ENCODE results near the gene GNG3.
A peak's percentile ranks its signal among the peaks of the same experiment; 100 is the strongest.
"Not testable (repeated sequence)": the region's sequence is repeated elsewhere in the genome, so short reads cannot be mapped to it uniquely, and the experiment has no call there.

Gene GNG3

DNA sequence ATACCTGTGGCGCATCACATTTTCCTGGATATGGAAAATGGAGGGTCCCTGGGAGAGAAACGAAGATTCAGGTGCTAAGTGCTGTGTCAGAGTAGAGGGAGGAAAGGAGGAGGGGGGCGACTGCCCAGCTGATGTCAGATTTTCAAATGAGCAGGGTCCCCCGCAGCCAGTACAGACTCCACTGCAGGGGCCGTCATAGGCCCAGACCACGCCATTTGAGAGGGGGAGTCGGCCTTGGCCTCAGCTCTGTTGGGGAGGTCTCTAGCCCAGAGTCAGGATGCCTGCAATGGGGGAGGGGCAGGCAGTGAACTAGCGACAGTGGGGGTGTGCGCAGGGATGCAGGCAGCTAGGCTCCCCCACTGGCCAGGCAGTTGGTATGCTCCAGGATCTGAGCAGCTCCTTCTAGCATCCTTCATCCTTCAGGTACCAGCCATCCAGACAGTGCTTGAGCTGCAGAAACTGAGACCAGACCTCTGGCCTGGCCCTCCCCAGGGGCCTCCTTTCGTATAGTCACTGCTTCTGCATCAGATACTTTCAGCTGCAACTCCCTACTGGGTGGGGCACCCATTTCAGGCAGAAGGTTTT lies at the start of gene GNG3, which contains the start of gene BSCL2:
GNG3 (plus strand) TSS at position 400 of the 585 bp plus-strand sequence. CDS start 620 bp downstream, outside the sequence.
BSCL2 (minus strand) TSS at position 148 of the 585 bp plus-strand sequence. CDS start 229 bp downstream, outside the sequence.
- no peak for DNase-seq

- peak; percentile 53 for DNase-seq
These were observed 42.9 kb upstream of the GNG3 start for GRCh38 chr11:62664405-62665074.

- DNase-seq, result peak; percentile 96
These were observed 42.3 kb upstream of the GNG3 start, which contains the start of the genes C11orf98 and CSKMT for GRCh38 chr11:62665075-62665598. Gene C11orf98 (minus strand): TSS chr11:62665210. CDS start chr11:62665169, 41 bp downstream. Gene CSKMT (plus strand): TSS chr11:62665312. CDS start chr11:62665880, 568 bp downstream.

GRCh38 chr11:62665599-62666258 lies 41.7 kb upstream of the GNG3 start:
- peak; percentile 81 for DNase-seq

GRCh38 chr11:62666259-62666926 lies 41.1 kb upstream of the GNG3 start:
- DNase-seq, result no peak

- no peak for DNase-seq
These were observed 40.0 kb upstream of the GNG3 start for GRCh38 chr11:62667460-62667859.

- no peak for DNase-seq
These were observed 37.9 kb upstream of the GNG3 start for GRCh38 chr11:62669420-62670161.

DNA sequence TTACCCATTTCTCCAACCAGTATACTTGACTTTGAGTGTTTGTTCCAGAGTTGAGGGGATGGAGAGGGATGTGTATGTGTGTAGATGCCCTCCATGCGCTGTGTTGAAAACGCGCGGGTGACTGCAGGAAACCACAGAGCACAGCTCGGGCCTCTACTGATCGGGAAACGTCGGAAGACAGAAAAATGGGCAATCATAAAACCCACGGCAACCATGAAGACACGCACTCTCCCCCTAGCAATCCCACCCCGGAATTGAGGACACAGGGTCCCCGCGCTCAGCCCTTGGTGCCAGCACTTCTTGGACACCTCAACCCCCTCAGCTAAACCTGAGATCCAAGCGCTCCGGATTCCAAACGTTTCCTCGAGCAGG lies 36.3 kb upstream of the GNG3 start:
- no peak for DNase-seq

DNA sequence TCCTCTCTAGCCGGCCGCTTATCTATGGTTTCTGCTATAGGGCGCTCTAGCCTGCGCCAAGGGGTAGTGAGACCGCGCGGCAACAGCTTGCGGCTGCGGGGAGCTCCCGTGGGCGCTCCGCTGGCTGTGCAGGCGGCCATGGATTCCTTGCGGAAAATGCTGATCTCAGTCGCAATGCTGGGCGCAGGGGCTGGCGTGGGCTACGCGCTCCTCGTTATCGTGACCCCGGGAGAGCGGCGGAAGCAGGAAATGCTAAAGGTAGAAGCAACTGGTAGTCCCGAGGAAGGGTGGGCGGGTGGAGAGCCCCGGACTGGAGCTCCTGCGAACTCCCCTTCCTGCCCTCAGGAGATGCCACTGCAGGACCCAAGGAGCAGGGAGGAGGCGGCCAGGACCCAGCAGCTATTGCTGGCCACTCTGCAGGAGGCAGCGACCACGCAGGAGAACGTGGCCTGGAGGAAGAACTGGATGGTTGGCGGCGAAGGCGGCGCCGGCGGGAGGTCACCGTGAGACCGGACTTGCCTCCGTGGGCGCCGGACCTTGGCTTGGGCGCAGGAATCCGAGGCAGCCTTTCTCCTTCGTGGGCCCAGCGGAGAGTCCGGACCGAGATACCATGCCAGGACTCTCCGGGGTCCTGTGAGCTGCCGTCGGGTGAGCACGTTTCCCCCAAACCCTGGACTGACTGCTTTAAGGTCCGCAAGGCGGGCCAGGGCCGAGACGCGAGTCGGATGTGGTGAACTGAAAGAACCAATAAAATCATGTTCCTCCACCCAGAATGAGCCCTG lies 35.7 kb upstream of the GNG3 start, which contains the start of the genes LBHD1 and UQCC3:
LBHD1 (minus strand) TSS at position 660 of the 782 bp plus-strand sequence. CDS start 2,236 bp downstream, outside the sequence.
UQCC3 (plus strand) TSS at position 66 of the 782 bp plus-strand sequence; CDS start at position 139, 73 bp downstream.
- peak; percentile 71 for DNase-seq

DNA sequence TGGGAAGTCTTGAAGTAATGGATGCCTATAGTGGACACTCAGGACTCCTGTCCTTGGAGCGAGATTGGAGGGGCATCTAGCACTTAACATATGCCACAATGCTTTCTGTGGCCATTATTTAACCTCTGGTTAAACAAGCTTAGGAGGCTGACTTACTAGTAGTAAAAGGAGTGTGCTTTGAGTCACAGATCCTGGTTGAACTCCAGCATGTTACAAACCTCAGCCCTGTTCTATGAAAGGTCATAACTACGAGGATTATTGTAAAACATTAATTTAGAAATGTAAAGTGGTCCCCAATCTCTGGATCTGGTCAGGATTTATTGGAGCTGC lies 34.3 kb upstream of the GNG3 start:
- DNase-seq, result no peak

DNA sequence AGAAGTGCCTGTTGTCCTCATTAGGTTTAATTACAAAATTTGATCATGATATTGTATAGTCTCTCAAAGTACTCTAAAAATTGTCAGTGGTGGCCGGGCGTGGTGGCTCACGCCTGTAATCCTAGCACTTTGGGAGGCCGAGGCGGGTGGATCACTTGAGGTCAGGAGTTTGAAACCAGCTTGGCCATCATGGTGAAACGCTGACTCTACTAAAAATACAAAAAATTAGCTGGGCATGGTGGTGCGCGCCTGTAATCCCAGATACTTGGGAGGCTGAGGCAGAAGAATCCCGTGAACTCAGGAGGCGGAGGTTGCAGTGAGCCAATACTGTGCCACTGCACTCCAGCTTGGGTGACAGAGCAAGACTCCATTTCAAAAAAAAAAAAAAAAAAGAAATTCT lies 32.1 kb upstream of the GNG3 start:
- DNase-seq, result not testable (repeated sequence)

DNA sequence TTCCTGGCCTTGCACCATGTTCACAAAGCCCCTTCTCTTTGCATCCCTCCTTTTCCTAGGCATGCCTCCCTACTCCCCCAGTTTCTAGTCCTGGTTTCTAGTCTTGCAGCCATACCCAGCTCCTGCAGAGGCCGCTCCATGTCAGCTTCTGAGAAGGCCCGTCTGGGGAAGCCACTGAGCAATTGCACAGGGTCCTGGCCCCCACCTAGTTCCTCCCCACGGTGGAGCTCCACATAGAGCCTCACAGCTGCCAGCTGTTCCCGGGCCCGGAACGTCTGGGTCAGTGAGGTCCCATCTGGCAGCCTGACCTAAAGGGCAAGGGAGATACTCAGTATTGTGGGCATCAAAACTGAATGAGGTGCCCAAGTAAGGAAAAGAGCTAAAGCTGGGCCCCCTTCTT lies 30.8 kb upstream of the GNG3 start:
- DNase-seq, result no peak

GRCh38 chr11:62677156-62677555 lies 30.3 kb upstream of the GNG3 start:
- DNase-seq, result no peak

DNA sequence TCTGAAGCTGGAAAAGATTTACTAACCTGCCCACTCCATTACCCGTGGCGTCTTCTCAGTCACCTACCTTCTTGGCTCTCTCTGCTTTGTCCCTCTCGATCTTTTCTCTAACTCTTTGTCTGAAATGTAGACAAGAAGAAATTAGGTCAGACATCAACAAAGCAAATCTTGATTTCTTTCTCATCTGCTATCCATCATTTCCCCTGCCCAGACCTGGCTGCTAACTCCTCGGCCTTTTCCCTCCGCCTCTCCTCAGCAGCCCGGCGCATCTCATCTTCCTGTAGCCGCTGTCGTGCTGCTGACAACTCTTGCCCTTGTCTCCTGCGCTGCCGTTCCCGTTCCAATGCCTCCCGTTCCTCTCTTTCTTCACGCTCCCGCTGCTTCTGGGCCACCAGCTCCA lies 29.8 kb upstream of the GNG3 start:
- DNase-seq, result no peak

DNA sequence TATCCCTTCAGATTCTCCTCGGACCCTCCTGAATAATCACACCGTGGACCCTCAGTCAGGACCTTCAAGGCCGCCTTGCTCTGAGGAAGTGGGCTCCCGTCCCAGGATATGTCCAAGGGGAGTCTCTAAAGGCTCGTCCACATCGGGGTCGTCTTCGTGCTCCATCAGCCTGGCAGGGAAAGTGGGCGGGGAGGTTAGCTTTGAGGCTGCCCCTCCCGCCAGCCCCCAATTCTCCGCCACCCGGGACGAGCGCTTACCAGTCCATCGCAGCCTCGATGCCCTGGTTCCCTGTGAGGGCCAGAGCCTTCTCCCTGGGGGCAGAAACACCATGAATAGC lies 29.1 kb upstream of the GNG3 start:
- DNase-seq, result no peak

DNA sequence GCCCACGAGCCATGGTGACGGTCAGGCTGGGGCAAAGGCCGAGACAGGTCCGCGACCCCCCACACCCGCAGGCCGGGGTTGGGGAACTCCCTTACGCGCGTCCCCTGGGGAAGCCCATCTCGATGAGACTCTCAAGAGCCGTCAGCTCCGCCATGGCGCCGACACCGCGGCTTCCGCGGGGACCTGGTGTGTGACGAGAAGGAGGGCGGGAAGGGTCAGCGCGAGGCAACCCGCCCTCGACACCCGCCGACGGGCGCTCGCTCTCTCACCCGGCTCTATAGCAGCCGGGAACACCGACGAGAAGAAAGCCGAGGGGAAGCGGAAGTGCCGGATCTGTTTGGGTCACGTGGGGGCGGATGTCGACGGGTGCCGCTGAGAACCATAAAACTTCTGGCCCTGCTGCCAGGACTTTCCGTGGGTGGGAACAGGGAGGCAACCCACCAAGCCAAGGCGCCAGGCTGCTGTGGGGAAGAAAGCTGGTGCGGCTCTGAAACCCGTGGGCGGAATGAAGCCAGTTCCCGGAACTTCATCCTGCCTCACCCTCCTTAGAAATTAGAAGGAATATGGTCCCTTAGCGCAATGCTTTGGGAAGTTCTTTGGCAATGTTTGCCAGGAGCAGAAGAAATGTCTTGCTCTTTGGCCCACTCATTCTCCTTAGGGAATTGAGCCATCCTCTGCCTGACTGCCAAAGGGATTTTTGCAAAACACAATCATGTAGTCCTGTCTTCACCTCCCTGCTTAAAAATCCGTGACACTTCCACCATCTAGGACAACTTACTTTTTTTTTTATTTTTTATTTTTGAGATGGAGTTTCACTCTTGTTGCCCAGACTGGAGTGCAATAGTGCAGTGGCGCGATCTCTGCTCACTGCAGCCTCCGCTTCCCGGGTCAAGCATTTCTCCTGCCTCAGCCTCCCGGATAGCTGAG lies 28.4 kb upstream of the GNG3 start, which contains the start of gene UBXN1:
UBXN1 (minus strand) TSS at position 304 of the 927 bp plus-strand sequence; CDS start at position 154, 150 bp downstream.
- peak; percentile 82 for DNase-seq

GRCh38 chr11:62680825-62681240 lies 26.6 kb upstream of the GNG3 start:
- DNase-seq, result no peak

DNA sequence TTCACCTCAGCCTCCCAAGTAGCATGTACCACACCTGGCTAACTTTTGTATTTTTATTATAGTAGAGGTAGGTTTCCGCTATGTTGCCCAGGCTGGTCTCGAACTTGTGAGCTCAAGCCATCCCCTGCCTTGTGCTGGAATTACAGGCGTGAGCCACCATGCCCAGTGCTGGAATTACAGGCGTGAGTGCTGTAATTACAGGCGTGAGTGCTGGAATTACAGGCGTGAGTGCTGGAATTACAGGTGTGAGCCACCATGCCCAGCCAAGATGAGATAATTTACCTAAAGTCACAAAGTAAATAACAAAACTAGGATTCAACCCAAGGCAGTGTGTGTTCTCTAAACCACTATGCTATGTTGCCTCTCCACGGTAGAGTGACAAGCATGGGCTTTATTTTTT lies 25.0 kb upstream of the GNG3 start:
- no peak for DNase-seq

DNA sequence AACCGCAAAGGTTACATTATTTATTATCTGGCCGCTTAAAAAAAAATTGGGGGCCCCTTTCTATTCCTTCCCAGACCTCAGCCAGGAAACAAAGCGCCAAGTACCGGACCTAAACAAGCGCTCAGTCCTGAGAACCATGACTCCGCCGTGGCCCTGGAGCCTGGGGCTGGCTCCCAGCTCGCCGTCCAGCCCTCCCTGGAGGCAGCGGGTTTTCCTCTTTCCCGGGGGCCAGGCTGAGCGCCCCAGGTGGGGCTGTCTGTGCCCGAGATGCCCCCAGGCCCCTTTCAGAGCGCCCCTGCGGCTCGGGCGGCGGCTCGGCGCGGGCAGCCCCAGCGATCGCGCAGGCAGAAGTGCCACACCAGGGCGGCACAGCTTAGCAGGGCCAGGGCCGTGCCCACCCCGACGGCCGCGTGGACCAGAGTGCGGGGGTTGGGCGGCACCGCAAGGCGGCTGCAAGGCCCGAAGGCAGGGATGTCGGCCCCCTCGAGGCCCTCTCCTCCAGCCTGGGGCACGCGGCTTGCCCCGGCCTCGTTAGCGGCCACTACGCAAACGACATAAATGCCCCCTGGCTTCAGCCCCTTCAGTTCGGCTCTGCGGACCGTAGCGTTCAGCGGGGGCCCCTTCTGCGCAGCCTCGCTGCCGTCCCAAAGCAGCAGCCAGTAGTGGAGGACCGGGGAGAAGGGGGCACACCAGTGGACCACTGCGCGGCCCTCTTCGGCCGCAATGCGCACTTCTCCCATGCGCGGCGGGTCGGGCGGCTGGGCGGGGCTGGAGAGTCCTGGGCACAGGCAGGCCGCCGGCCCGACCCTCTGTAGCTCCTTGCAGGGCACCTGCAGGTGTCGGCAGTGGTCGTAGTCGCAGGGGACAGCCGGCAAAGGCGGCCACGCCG lies 19.7 kb upstream of the GNG3 start:
- DNase-seq, result no peak
